Vagina (tissue), 2 donors: ENCODE measurements around the gene NARS2.

Source experiments
- CTCF ChIP-seq, 3 experiments: fragments of 450-650 bp in 2 of 3; fragments of 200-600 bp in 1 of 3; sonication (generic) in 1 of 3; IDR thresholded peaks; one replicate each; pipeline ENCODE4 v1.5.1; 2017 to 2019; ENCODE audit warnings: antibody characterized with exemption in 3 of 3, mild to moderate bottlenecking in 2 of 3, moderate library complexity in 2 of 3
- POLR2A ChIP-seq, 2 donors: fragments of 450-650 bp; IDR thresholded peaks; one replicate each; pipeline ENCODE4 v1.6.1; 2017; ENCODE audit warnings: antibody characterized with exemption in 2 of 2, mild to moderate bottlenecking in 2 of 2, moderate library complexity in 2 of 2
- POLR2AphosphoS5 ChIP-seq, 2 donors: sonication (generic); formaldehyde crosslinking; IDR thresholded peaks; one replicate each; pipeline ENCODE4 v1.9.0; 2017; ENCODE audit warnings: antibody characterized with exemption in 2 of 2, mild to moderate bottlenecking in 2 of 2, low read depth in 1 of 2; ENCODE audit not compliant: insufficient read depth in 1 of 2

GRCh38 chr11:78432956-78433355, 141.7 kb downstream of the NARS2 start:
- TF ChIP-seq CTCF (IDR thresholded peaks at IDR 0.05) (no peak), POLR2A (IDR thresholded peaks at IDR 0.05) (no peak), POLR2AphosphoS5 (IDR thresholded peaks at IDR 0.05; ENCODE audit: insufficient read depth in 1 of 2, low read depth in 1 of 2) (peak in 1 of 2 donors; percentile 24)
